GM12865 (cell line): ENCODE data around the gene ALG11.
"Not testable (repeated sequence)": the region's sequence is repeated elsewhere in the genome, so short reads cannot be mapped to it uniquely, and the experiment has no call there.

Experiments
- DNase-seq: peaks from one replicate; pipeline ENCODE4 v3.0.0; 2010; ENCODE audit warnings: low read depth
- H3K4me3 ChIP-seq: 2 replicates; pipeline ENCODE4 v1.5.1; 2011; ENCODE audit warnings: mild to moderate bottlenecking, low read depth, low read length, control low read depth
- CTCF ChIP-seq: IDR thresholded peaks from 2 replicates; pipeline ENCODE4 v1.5.1; 2011; ENCODE audit warnings: low read length, control low read depth, low read depth, inconsistent platforms; ENCODE audit not compliant: insufficient read depth; ENCODE audit errors: missing control alignments

ALG11 gene

DNA sequence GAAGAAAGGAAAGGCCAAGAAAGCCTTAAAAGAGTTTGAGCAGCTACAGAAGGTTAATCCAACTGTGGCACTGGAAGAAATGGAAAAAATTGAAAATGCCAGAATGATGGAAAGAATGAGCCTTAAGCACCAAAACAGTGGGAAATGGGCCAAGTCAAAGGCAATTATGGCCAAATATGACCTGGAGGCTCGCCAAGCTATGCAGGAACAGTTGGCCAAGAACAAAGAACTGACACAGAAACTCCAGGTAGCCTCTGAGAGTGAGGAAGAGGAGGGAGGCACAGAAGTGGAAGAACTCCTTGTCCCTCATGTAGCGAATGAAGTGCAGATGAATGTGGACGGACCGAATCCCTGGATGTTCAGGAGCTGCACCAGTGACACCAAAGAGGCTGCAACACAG is 17.4 kb downstream of the ALG11 start:
- DNase-seq, result no peak
- no peak overlapping the region for H3K4me3 ChIP-seq
- TF ChIP-seq CTCF, result no peak

GRCh38 chr13:52030401-52030800 is 18.2 kb downstream of the ALG11 start:
- DNase-seq, H3K4me3 ChIP-seq: not testable (repeated sequence)

- no peak overlapping the region for H3K4me3 ChIP-seq
- TF ChIP-seq CTCF, result no peak
- DNase-seq, result peak; percentile 19
Measured at GRCh38 chr13:52033039-52033438, 20.8 kb downstream of the ALG11 start.

DNA sequence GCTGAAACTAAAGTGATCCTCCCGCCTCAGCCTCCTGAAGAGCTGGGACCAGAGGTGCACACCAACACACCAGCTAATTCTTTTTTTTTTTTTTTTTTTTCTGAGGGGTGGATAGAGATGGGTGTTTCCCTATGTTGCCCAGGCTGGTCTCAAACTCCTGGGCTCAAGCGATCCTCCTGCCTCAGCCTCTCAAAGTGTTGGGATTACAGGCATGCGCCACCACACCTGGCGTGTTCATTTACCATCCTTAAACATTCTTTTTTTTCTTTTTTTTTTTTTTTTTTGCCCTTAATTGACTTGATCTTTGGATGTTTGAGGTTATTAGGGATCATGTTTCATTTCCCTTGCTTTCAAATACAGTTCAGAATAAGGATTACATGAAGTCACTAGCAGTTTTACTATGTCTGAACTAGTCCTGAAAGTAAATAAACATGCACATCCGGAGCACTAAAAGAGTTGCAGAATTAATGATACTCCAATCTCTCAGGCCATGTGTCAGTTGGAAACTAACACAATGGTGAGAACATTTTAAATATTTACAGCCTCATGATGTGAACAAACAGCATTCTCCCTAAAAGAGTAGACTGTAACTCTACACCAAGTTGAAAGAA is 22.5 kb downstream of the ALG11 start:
- H3K4me3 ChIP-seq, result no peak overlapping the region
- no peak for TF ChIP-seq CTCF
- DNase-seq, result no peak

DNA sequence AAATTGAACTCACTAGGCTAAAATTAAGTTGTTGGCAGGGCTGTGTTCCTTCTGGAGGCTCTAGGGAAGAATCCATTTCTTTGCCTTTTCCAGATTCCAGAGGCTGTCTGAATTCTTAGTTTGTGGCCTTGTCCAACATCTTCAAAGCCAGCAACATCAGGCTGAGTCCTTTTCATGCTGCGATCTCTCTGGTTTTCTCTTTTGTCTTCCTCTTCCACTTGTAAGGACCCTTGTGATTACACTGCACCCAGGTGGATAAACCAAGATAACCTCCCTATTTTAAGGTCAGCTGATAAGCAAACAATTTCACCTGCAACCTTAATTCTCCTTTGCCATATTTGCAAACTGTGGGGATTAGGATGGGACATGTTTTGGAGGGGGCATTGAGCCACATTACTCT is 23.8 kb downstream of the ALG11 start:
- H3K4me3 ChIP-seq, result no peak overlapping the region
- no peak for DNase-seq
- TF ChIP-seq CTCF, result no peak

DNA sequence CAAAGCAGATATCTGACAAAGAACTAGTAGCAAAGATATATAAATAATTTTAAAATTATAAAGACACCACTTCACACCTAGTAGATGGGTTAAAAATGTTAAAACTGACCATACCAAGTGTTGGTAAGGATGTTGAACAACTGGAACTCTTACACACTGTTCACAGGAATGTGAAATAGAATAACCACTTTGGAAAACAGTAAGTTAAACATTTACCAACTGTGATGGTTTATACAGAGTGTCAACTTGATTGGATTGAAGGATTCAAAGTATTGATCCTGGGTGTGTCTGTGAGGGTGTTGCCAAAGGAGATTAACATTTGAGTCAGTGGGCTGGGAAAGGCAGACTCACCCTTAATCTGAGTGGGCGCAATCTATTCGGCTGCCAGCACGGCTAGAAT is 31.5 kb downstream of the ALG11 start:
- H3K4me3 ChIP-seq, result no peak overlapping the region
- DNase-seq, result no peak
- TF ChIP-seq CTCF, result no peak

DNA sequence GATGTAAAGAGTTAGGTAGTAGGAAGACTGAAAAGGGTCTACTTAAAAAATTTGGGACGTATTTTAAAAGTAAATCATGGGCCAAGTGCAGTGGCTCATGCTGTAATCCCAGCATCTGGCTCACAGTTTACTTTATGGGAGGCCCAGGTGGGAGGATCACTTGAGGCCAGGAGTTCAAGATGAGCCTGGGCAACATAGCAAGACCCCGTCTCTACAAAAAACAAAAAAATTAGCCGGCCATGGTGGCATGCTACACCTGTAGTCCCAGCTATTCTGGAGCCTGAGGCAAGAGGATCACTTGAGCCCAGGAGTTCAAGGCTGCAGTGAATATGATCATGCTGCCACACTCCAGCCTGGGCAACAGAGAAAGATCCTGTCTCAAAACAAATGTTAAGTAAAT is 35.3 kb downstream of the ALG11 start:
- DNase-seq, result no peak
- H3K4me3 ChIP-seq, result no peak overlapping the region
- no peak for TF ChIP-seq CTCF
